Fibroblast of lung (primary cell): ENCODE measurements around the gene ACVR2A.

ENCODE experiments used
- CTCF ChIP-seq, 2 donors: IDR thresholded peaks in 1 of 2; conservative IDR thresholded peaks in 1 of 2; 1 replicate in 1 of 2; 2 replicates in 1 of 2; pipeline ENCODE4 v1.5.1; 2011 to 2012; ENCODE audit warnings: low read length in 2 of 2, control low read depth in 1 of 2, inconsistent platforms in 1 of 2, low read depth in 1 of 2, mild to moderate bottlenecking in 1 of 2
- EZH2 ChIP-seq: IDR thresholded peaks from 2 replicates; pipeline ENCODE4 v1.5.1; 2012; ENCODE audit warnings: low read length, control low read depth, mild to moderate bottlenecking; ENCODE audit errors: missing control alignments

DNA sequence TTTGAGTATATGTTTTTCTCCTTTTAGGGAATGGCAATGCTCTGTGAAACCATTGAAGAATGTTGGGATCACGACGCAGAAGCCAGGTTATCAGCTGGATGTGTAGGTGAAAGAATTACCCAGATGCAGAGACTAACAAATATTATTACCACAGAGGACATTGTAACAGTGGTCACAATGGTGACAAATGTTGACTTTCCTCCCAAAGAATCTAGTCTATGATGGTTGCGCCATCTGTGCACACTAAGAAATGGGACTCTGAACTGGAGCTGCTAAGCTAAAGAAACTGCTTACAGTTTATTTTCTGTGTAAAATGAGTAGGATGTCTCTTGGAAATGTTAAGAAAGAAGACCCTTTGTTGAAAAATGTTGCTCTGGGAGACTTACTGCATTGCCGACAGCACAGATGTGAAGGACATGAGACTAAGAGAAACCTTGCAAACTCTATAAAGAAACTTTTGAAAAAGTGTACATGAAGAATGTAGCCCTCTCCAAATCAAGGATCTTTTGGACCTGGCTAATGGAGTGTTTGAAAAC lies 82.3 kb downstream of the ACVR2A start:
- TF ChIP-seq CTCF (conservative IDR thresholded peaks at IDR 0.05 in 1 of 2, IDR thresholded peaks at IDR 0.05 in 1 of 2; ENCODE audit: low read depth in 1 of 2, low read length in 2 of 2) (no peak), EZH2 (no peak)
